DOHH2 (cell line): ENCODE measurements around the gene PRAMEF17.
"Not testable (repeated sequence)": the region's sequence is repeated elsewhere in the genome, so short reads cannot be mapped to it uniquely, and the experiment has no call there.

ENCODE experiments used
- EZH2phosphoT487 ChIP-seq: fragments of 200-600 bp; sonication (generic); IDR thresholded peaks from 2 replicates; pipeline ENCODE4 v1.6.1; 2017; ENCODE audit warnings: borderline replicate concordance, mild to moderate bottlenecking, antibody characterized with exemption, low read length, moderate library complexity, mixed read lengths
- TF ChIP-seq, protein P1 (sequence below): fragments of 200-600 bp; sonication (generic); IDR thresholded peaks from one replicate; pipeline ENCODE4 v1.5.1; 2014; ENCODE audit warnings: antibody characterized with exemption, mild to moderate bottlenecking, low read depth, low read length; ENCODE audit not compliant: poor library complexity, severe bottlenecking

GRCh38 chr1:13380380-13380779 lies 9.1 kb upstream of the PRAMEF17 start:
- TF ChIP-seq, protein P1, sequence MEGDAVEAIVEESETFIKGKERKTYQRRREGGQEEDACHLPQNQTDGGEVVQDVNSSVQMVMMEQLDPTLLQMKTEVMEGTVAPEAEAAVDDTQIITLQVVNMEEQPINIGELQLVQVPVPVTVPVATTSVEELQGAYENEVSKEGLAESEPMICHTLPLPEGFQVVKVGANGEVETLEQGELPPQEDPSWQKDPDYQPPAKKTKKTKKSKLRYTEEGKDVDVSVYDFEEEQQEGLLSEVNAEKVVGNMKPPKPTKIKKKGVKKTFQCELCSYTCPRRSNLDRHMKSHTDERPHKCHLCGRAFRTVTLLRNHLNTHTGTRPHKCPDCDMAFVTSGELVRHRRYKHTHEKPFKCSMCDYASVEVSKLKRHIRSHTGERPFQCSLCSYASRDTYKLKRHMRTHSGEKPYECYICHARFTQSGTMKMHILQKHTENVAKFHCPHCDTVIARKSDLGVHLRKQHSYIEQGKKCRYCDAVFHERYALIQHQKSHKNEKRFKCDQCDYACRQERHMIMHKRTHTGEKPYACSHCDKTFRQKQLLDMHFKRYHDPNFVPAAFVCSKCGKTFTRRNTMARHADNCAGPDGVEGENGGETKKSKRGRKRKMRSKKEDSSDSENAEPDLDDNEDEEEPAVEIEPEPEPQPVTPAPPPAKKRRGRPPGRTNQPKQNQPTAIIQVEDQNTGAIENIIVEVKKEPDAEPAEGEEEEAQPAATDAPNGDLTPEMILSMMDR = not testable (repeated sequence)
- not testable (repeated sequence) for TF ChIP-seq EZH2phosphoT487
